22Rv1 (cell line): ENCODE measurements around the gene TESMIN.

Source experiments
- ZFX ChIP-seq: fragments of 450-650 bp; IDR thresholded peaks from 2 replicates; pipeline ENCODE4 v1.6.1; 2017; ENCODE audit warnings: antibody characterized with exemption, borderline replicate concordance
- TF ChIP-seq, protein P1 (sequence below): fragments of 450-650 bp; IDR thresholded peaks from 2 replicates; pipeline ENCODE4 v1.5.1; 2017; ENCODE audit warnings: mild to moderate bottlenecking

DNA sequence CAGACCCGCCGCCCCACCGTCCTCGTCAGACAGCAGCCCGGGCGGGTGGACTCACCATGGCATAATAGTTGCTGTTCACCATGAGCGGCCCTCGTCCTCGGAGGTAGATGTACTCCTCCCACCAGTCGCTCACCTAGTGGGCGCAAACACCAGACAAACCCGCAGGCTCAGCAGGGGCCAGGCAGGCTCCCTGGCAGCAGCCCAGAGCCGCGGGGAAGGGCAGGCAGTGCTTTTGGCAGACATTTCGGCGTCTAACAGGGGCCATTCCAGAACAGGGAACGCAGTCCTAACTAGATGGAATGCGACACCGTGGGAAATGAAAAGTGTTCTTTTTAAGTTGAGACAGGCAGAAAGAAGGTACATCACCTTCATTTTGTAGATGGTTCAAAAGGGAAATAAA lies 45.5 kb upstream of the TESMIN start:
- TF ChIP-seq, protein P1, sequence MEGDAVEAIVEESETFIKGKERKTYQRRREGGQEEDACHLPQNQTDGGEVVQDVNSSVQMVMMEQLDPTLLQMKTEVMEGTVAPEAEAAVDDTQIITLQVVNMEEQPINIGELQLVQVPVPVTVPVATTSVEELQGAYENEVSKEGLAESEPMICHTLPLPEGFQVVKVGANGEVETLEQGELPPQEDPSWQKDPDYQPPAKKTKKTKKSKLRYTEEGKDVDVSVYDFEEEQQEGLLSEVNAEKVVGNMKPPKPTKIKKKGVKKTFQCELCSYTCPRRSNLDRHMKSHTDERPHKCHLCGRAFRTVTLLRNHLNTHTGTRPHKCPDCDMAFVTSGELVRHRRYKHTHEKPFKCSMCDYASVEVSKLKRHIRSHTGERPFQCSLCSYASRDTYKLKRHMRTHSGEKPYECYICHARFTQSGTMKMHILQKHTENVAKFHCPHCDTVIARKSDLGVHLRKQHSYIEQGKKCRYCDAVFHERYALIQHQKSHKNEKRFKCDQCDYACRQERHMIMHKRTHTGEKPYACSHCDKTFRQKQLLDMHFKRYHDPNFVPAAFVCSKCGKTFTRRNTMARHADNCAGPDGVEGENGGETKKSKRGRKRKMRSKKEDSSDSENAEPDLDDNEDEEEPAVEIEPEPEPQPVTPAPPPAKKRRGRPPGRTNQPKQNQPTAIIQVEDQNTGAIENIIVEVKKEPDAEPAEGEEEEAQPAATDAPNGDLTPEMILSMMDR, result no peak
- TF ChIP-seq ZFX, result no peak
